ENCODE data around the gene KAZN. TPM values are rescaled to one million over a fixed set of nuclear protein-coding genes. Genes with fewer than 3 reads are reported as not detected.
"Not testable (repeated sequence)": the region's sequence is repeated elsewhere in the genome, so short reads cannot be mapped to it uniquely, and the experiment has no call there.

KAZN gene
- total RNA-seq, 1 donor from 2014 or later, result 9.4 TPM

- no peak overlapping the region for H3K9ac ChIP-seq (ENCODE audit: low read length)
- no peak overlapping the region for H3K27ac Mint-ChIP-seq (ENCODE audit: unreplicated experiment)
- peaks cover 7% of the 10 kb centered on the region for H3K9me3 Mint-ChIP-seq (ENCODE audit: unreplicated experiment)
- H3K4me3 ChIP-seq (ENCODE audit: insufficient read depth, low read depth, low read length), result no peak overlapping the region
- no peak for DNase-seq (ENCODE audit: low read depth)
- no peak overlapping the region for H2AFZ ChIP-seq (ENCODE audit: low read depth, low read length)
- no peak overlapping the region for H3K27ac ChIP-seq (ENCODE audit: low read depth, low read length)
- H3K79me2 ChIP-seq (ENCODE audit: insufficient read depth, low read length), result no peaks in the 10 kb centered on the region
- no peaks in the 10 kb centered on the region for H3K9me3 ChIP-seq (ENCODE audit: insufficient read depth, low read depth, low read length)
- H3K36me3 Mint-ChIP-seq (ENCODE audit: low read depth, unreplicated experiment), result no peaks in the 10 kb centered on the region
- no peaks in the 10 kb centered on the region for H4K20me1 ChIP-seq (ENCODE audit: insufficient read depth, low read length)
- TF ChIP-seq CTCF (IDR thresholded peaks at IDR 0.05; ENCODE audit: insufficient read depth, low read depth, low read length), result no peak
- H3K36me3 ChIP-seq (ENCODE audit: insufficient read depth, low read length), result no peaks in the 10 kb centered on the region
- peaks cover 3% of the 10 kb centered on the region for H3K4me1 Mint-ChIP-seq (ENCODE audit: low read depth, unreplicated experiment)
- no peak overlapping the region for H3K4me3 Mint-ChIP-seq (ENCODE audit: unreplicated experiment)
- H3K4me1 ChIP-seq (ENCODE audit: insufficient read depth, low read length), result no peaks in the 10 kb centered on the region
- no peak for FAIRE-seq
- peaks cover 2% of the 10 kb centered on the region for H3K27me3 ChIP-seq (ENCODE audit: insufficient read depth, low read length)
- no peak overlapping the region for H3K4me2 ChIP-seq (ENCODE audit: low read length)
- H3K27me3 Mint-ChIP-seq (ENCODE audit: low read depth, unreplicated experiment), result peaks cover 25% of the 10 kb centered on the region
Measured at GRCh38 chr1:15132965-15133364, 534.5 kb downstream of the KAZN start.

- H3K27me3 ChIP-seq (ENCODE audit: insufficient read depth, low read length), result peaks cover 2% of the 10 kb centered on the region
- Mint-ChIP-seq H3K9me3 (ENCODE audit: unreplicated experiment) (peaks cover 7% of the 10 kb centered on the region), H3K27me3 (ENCODE audit: low read depth, unreplicated experiment) (peaks cover 25% of the 10 kb centered on the region), H3K27ac (ENCODE audit: unreplicated experiment) (no peak overlapping the region), H3K36me3 (ENCODE audit: low read depth, unreplicated experiment) (no peaks in the 10 kb centered on the region), H3K4me1 (ENCODE audit: low read depth, unreplicated experiment) (peaks cover 8% of the 10 kb centered on the region), H3K4me3 (ENCODE audit: unreplicated experiment) (no peak overlapping the region)
- no peaks in the 10 kb centered on the region for H4K20me1 ChIP-seq (ENCODE audit: insufficient read depth, low read length)
- FAIRE-seq (no peak), DNase-seq (ENCODE audit: low read depth) (no peak)
- no peak overlapping the region for H3K9ac ChIP-seq (ENCODE audit: low read length)
- no peaks in the 10 kb centered on the region for H3K9me3 ChIP-seq (ENCODE audit: insufficient read depth, low read depth, low read length)
- no peak overlapping the region for H2AFZ ChIP-seq (ENCODE audit: low read depth, low read length)
- H3K4me2 ChIP-seq (ENCODE audit: low read length), result no peak overlapping the region
- no peak overlapping the region for H3K27ac ChIP-seq (ENCODE audit: low read depth, low read length)
- H3K36me3 ChIP-seq (ENCODE audit: insufficient read depth, low read length), result no peaks in the 10 kb centered on the region
- no peaks in the 10 kb centered on the region for H3K4me1 ChIP-seq (ENCODE audit: insufficient read depth, low read length)
- TF ChIP-seq CTCF (IDR thresholded peaks at IDR 0.05; ENCODE audit: insufficient read depth, low read depth, low read length), result no peak
- no peak for TF ChIP-seq EZH2 (IDR thresholded peaks at IDR 0.05; ENCODE audit: insufficient read depth, low read length)
- no peaks in the 10 kb centered on the region for H3K79me2 ChIP-seq (ENCODE audit: insufficient read depth, low read length)
- H3K4me3 ChIP-seq (ENCODE audit: insufficient read depth, low read depth, low read length), result no peak overlapping the region
Measured at GRCh38 chr1:15134285-15134684, 535.8 kb downstream of the KAZN start.

GRCh38 chr1:15135604-15136003, 537.1 kb downstream of the KAZN start:
- not testable (repeated sequence) for H3K9me3 ChIP-seq (ENCODE audit: insufficient read depth, low read depth, low read length); FAIRE-seq; H3K9ac ChIP-seq (ENCODE audit: low read length); H3K36me3 ChIP-seq (ENCODE audit: insufficient read depth, low read length); DNase-seq (ENCODE audit: low read depth); H2AFZ ChIP-seq (ENCODE audit: low read depth, low read length); H3K79me2 ChIP-seq (ENCODE audit: insufficient read depth, low read length); H3K9me3 Mint-ChIP-seq (ENCODE audit: unreplicated experiment); H3K27ac Mint-ChIP-seq (ENCODE audit: unreplicated experiment); H3K27me3 ChIP-seq (ENCODE audit: insufficient read depth, low read length); H3K4me3 Mint-ChIP-seq (ENCODE audit: unreplicated experiment); H3K4me1 Mint-ChIP-seq (ENCODE audit: low read depth, unreplicated experiment); H4K20me1 ChIP-seq (ENCODE audit: insufficient read depth, low read length); H3K27ac ChIP-seq (ENCODE audit: low read depth, low read length); H3K4me1 ChIP-seq (ENCODE audit: insufficient read depth, low read length); H3K4me3 ChIP-seq (ENCODE audit: insufficient read depth, low read depth, low read length); H3K4me2 ChIP-seq (ENCODE audit: low read length); H3K36me3 Mint-ChIP-seq (ENCODE audit: low read depth, unreplicated experiment)
- peaks cover 25% of the 10 kb centered on the region for H3K27me3 Mint-ChIP-seq (ENCODE audit: low read depth, unreplicated experiment)
